VCaP (cell line): ENCODE data around the gene HSPA9.
A peak's percentile ranks its signal among the peaks of the same experiment; 100 is the strongest.

Experiments used
- H3K27ac ChIP-seq: fragments of 450-650 bp; 2 replicates; pipeline ENCODE4 v1.5.1; 2017
- CTCF ChIP-seq: fragments of 450-650 bp; conservative IDR thresholded peaks from 2 replicates; pipeline ENCODE4 v1.5.1; 2017; ENCODE audit warnings: mild to moderate bottlenecking, moderate library complexity

The HSPA9 gene

DNA sequence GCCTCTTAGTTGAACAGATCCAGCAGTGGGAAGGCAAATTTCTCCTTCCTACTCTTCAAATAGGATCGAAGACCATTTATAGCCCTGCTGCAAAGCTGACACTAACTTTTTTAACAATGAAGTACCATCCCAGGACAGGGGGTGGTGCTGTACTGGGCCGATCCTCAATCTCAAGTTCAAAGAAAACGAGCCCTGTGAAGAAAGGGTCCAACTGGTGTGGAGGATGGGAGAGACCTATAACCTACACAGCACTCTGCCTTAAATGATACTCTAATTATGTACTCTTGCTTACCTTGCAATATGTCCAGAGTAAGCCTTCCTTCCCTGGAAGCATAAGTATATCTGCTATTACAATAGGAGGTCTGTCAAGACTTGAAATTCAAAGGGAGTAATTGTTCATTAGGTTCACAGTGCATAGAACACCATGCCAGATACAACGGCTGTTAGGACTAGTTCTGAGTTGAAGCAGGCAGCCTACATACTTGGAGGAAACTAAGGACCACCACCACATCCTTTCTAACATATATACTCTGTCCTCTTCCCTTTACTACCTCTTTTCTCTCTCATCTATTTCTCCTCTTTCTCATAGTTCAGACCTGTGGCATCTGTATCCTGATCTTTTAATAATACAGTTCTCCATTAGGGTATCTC is 38.4 kb downstream of the HSPA9 start:
- TF ChIP-seq CTCF = peak; percentile 61
- H3K27ac ChIP-seq = no peak overlapping the region

GRCh38 chr5:138536215-138536614 is 39.0 kb downstream of the HSPA9 start:
- no peak overlapping the region for H3K27ac ChIP-seq
- TF ChIP-seq CTCF = no peak

GRCh38 chr5:138533973-138534941 is 40.9 kb downstream of the HSPA9 start:
- H3K27ac ChIP-seq = no peak overlapping the region
- TF ChIP-seq CTCF = no peak

GRCh38 chr5:138529812-138530211 is 45.4 kb downstream of the HSPA9 start:
- H3K27ac ChIP-seq = peak overlapping the region; percentile 41
- TF ChIP-seq CTCF = no peak

- no peak for TF ChIP-seq CTCF
These were observed 46.3 kb downstream of the HSPA9 start for GRCh38 chr5:138528744-138529469.

DNA sequence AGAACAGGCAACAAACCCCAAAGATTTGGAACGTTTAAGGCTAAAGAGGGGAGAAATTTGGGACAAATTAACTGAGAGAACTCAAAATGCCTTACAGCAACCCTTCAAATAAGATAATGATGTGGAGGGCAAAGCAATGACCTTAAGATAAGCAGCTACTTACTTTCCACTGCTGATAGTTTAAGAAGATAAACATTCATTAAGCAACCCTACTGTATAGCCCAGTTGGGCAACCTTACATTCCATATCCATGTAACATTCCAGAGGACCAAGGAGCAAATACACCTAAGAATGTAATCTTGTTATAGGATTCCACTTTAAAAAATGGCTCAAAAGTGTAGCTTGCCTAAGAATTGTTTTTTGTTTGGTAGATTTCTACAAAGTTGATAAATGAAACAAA is 47.0 kb downstream of the HSPA9 start:
- H3K27ac ChIP-seq = peak overlapping the region; percentile 41; the same call in 1 of the 2 replicates
- no peak for TF ChIP-seq CTCF

More at GRCh38 chr5:138528744-138529469, 46.3 kb downstream of the HSPA9 start:
- H3K27ac ChIP-seq = peak overlapping the region; percentile 41

DNA sequence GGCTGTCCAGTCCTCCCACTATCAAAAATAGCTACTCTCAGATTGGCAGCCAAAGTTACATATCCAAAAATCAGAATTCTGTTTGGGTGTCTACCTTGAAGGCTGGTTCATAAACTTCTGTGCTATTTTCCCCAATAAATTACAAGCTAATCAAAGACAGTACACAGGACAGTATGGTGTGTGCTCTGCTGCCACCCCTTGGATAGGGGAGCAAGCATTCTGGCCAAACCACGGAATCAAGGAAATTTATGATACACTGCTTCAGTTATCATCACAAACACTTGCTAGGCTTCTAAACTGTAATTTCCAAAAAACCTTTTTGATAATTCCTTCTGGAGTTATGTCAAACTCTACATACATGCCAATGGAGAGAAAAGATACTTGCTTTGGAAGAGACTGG is 48.0 kb downstream of the HSPA9 start:
- peak; percentile 54 for TF ChIP-seq CTCF
- peak overlapping the region; percentile 1; the same call in 1 of the 2 replicates for H3K27ac ChIP-seq
